LNCAP (cell line): ENCODE measurements around the gene MYCN.

Experiments
- CTCF ChIP-seq: fragments of 450-650 bp; IDR thresholded peaks from 2 replicates; pipeline ENCODE4 v1.5.1; 2017; ENCODE audit warnings: mild to moderate bottlenecking

MYCN gene

GRCh38 chr2:15946983-15947382 is 6.6 kb downstream of the MYCN start:
- TF ChIP-seq CTCF, result no peak

- no peak for TF ChIP-seq CTCF
These were observed 7.1 kb downstream of the MYCN start for GRCh38 chr2:15947431-15947830.

GRCh38 chr2:15948704-15948957 is 8.3 kb downstream of the MYCN start:
- TF ChIP-seq CTCF, result no peak

GRCh38 chr2:15949126-15949525 is 8.8 kb downstream of the MYCN start:
- TF ChIP-seq CTCF, result no peak

GRCh38 chr2:15949551-15949950 is 9.2 kb downstream of the MYCN start:
- TF ChIP-seq CTCF, result no peak

- no peak for TF ChIP-seq CTCF
These were observed 10.0 kb downstream of the MYCN start for GRCh38 chr2:15950088-15950952.

- no peak for TF ChIP-seq CTCF
These were observed 12.2 kb downstream of the MYCN start for GRCh38 chr2:15952451-15953146.
